RWPE1 (cell line): Measurements from ENCODE around the gene BLM.

Source experiments
- CTCF ChIA-PET: fragments of 350-600 bp; sonication (Branson Sonifier 250); formaldehyde crosslinking; extraction: SDS; loops from one replicate; lab custom pipeline; 2021; lab: Yijun Ruan, JAX
- POLR2A ChIA-PET: fragments of 400-600 bp; formaldehyde crosslinking; extraction: SDS; loops from one replicate; lab custom pipeline; 2020; ENCODE audit warnings: antibody characterized with exemption; ENCODE audit not compliant: low non-redundant PET; lab: Yijun Ruan, JAX
- DNase-seq: peaks from one replicate; pipeline ENCODE4 v3.0.0; 2012; ENCODE audit warnings: low spot score
- H3K27ac ChIP-seq: fragments of 450-650 bp; 2 replicates; pipeline ENCODE4 v1.5.1; 2017
- CTCF ChIP-seq: fragments of 450-650 bp; conservative IDR thresholded peaks from 2 replicates; pipeline ENCODE4 v1.5.1; 2017; ENCODE audit warnings: low read depth, mild to moderate bottlenecking

Gene BLM

GRCh38 chr15:90691369-90691768 lies 25.8 kb upstream of the BLM start:
- no peak overlapping the region for H3K27ac ChIP-seq
- no peak for DNase-seq
- ChIA-PET CTCF (interaction anchor here (0.7 kb wide), 2 partner anchors 15 to 439 kb away, joined by 3 read pairs; no protein-coding TSS in a partner anchor), POLR2A (no interaction called here)
- TF ChIP-seq CTCF = no peak

GRCh38 chr15:90691982-90692773 lies 25.0 kb upstream of the BLM start:
- no peak overlapping the region for H3K27ac ChIP-seq
- POLR2A ChIA-PET = no interaction called here
- CTCF ChIA-PET = interaction anchor here (0.6 kb wide), 3 partner anchors 29 to 138 kb away, joined by 3 to 8 read pairs (median 7); no protein-coding TSS in a partner anchor
- no peak for TF ChIP-seq CTCF
- no peak for DNase-seq

DNA sequence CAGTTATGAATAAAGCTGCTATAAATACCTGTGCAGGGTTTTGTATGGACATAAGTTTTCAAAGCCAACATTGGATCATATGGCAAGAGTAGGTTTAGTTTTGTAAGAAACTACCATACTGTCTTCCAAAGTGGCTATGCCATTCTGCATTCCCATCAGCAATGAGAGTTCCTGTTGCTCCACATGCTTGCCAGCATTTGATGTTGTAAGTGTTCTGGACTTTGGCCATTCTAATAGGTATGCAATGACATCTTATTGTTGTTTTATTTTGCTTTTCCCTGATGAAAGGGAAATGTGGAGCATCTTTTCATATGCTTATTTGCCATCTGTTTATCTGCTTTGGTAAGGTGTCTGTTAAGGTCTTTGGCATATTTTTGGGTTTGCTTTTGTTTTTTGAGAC lies 22.2 kb upstream of the BLM start:
- no peak overlapping the region for H3K27ac ChIP-seq
- ChIA-PET POLR2A (no interaction called here), CTCF (interaction anchor here (0.7 kb wide), 2 partner anchors 43 to 139 kb away, joined by 3 to 6 read pairs; no protein-coding TSS in a partner anchor)
- no peak for DNase-seq
- no peak for TF ChIP-seq CTCF

- CTCF ChIA-PET = interaction anchor here (0.7 to 1.8 kb wide), 2 partner anchors 49 to 161 kb away, joined by 4 to 10 read pairs; no protein-coding TSS in a partner anchor
- POLR2A ChIA-PET = no interaction called here
- no peak overlapping the region for H3K27ac ChIP-seq
- DNase-seq = no peak
- no peak for TF ChIP-seq CTCF
These were observed 20.0 kb upstream of the BLM start for GRCh38 chr15:90697175-90697574.

GRCh38 chr15:90698629-90699028 lies 18.5 kb upstream of the BLM start:
- ChIA-PET POLR2A (no interaction called here), CTCF (no interaction called here)
- DNase-seq = no peak
- H3K27ac ChIP-seq = no peak overlapping the region
- no peak for TF ChIP-seq CTCF

- CTCF ChIA-PET = no interaction called here
- no peak overlapping the region for H3K27ac ChIP-seq
- DNase-seq = no peak
- POLR2A ChIA-PET = no interaction called here
- no peak for TF ChIP-seq CTCF
These were observed 16.1 kb upstream of the BLM start for GRCh38 chr15:90701048-90701447.
